Skeletal muscle satellite cell (primary cell): ENCODE data around the gene MEIS2. TPM values are rescaled to one million over a fixed set of nuclear protein-coding genes. Genes with fewer than 3 reads are reported as not detected.

Experiments used
- small RNA-seq: library from RNA; depleted of rRNA; stranded (forward); fragments of <200 nt; gene quantifications from one replicate; pipeline ENCODE3, GENCODE V24; 2012

The MEIS2 gene

Small RNA genes lying within 50 kb of the gene (small RNA-seq; reads per million reads assigned to genes)
- gene MIR8063 (not detected), gene RF00012 (not detected), gene RF00019 (not detected)
